DND-41 (cell line): ENCODE data around the gene BMPER.

ENCODE experiments used
- ATAC-seq: fragments of 200-7000 bp; cut with Tn5 transposase; 3 replicates; pipeline ENCODE4 v1.9.1; 2021; ENCODE audit warnings: low read depth; ENCODE audit not compliant: insufficient read depth
- DNase-seq: peaks from one replicate; pipeline ENCODE4 v3.0.0-alpha.2; 2020
- H2AFZ ChIP-seq: 2 replicates; pipeline ENCODE4 v1.6.0; 2012; ENCODE audit warnings: low read depth, low read length
- H3K27ac ChIP-seq: 2 replicates; pipeline ENCODE4 v1.5.1; 2012; ENCODE audit warnings: low read length, inconsistent platforms
- H3K27me3 ChIP-seq: fragments of 200-600 bp; sonication (generic); 2 replicates; pipeline ENCODE4 v1.6.0; 2012; ENCODE audit warnings: low read length, mild to moderate bottlenecking, inconsistent platforms; ENCODE audit not compliant: insufficient read depth, poor library complexity
- H3K36me3 ChIP-seq: 2 replicates; pipeline ENCODE4 v1.5.1; 2012; ENCODE audit warnings: low read length, inconsistent platforms; ENCODE audit not compliant: insufficient read depth
- H3K4me1 ChIP-seq: 2 replicates; pipeline ENCODE4 v1.5.1; 2012; ENCODE audit warnings: mild to moderate bottlenecking, low read length; ENCODE audit not compliant: insufficient read depth
- H3K4me2 ChIP-seq: 2 replicates; pipeline ENCODE4 v1.6.0; 2012; ENCODE audit warnings: mild to moderate bottlenecking, moderate library complexity, low read length, inconsistent platforms; ENCODE audit not compliant: insufficient read depth
- H3K4me3 ChIP-seq, 2 experiments: fragments of 200-600 bp in 1 of 2; shearing (Covaris generic) in 1 of 2; 2 replicates each; pipeline ENCODE4 v1.5.1; 2012 to 2016; ENCODE audit warnings: inconsistent platforms in 2 of 2, low read length in 2 of 2, mild to moderate bottlenecking in 2 of 2, low read depth in 1 of 2, moderate library complexity in 1 of 2
- H3K79me2 ChIP-seq: 2 replicates; pipeline ENCODE4 v1.6.0; 2012; ENCODE audit warnings: low read length, inconsistent platforms; ENCODE audit not compliant: insufficient read depth
- H3K9ac ChIP-seq: 2 replicates; pipeline ENCODE4 v1.6.0; 2012; ENCODE audit warnings: low read depth, mild to moderate bottlenecking, inconsistent platforms, low read length, moderate library complexity
- H3K9me3 ChIP-seq: 2 replicates; pipeline ENCODE4 v1.5.1; 2012; ENCODE audit warnings: low read length, moderate library complexity, mild to moderate bottlenecking, inconsistent platforms; ENCODE audit not compliant: insufficient read depth, severe bottlenecking
- H4K20me1 ChIP-seq: 2 replicates; pipeline ENCODE4 v1.6.0; 2012; ENCODE audit warnings: low read length; ENCODE audit not compliant: insufficient read depth
- EZH2 ChIP-seq: IDR thresholded peaks from 3 replicates; pipeline ENCODE4 v1.6.1; 2012; ENCODE audit warnings: borderline replicate concordance, low read depth, mild to moderate bottlenecking, moderate library complexity, low read length, inconsistent platforms; ENCODE audit not compliant: severe bottlenecking
- TF ChIP-seq, protein P1 (sequence below): IDR thresholded peaks from 2 replicates; pipeline ENCODE4 v1.5.1; 2012; ENCODE audit warnings: borderline replicate concordance, low read length, moderate library complexity, mild to moderate bottlenecking; ENCODE audit not compliant: poor library complexity, severe bottlenecking; ENCODE audit errors: extremely low read depth

Gene BMPER

DNA sequence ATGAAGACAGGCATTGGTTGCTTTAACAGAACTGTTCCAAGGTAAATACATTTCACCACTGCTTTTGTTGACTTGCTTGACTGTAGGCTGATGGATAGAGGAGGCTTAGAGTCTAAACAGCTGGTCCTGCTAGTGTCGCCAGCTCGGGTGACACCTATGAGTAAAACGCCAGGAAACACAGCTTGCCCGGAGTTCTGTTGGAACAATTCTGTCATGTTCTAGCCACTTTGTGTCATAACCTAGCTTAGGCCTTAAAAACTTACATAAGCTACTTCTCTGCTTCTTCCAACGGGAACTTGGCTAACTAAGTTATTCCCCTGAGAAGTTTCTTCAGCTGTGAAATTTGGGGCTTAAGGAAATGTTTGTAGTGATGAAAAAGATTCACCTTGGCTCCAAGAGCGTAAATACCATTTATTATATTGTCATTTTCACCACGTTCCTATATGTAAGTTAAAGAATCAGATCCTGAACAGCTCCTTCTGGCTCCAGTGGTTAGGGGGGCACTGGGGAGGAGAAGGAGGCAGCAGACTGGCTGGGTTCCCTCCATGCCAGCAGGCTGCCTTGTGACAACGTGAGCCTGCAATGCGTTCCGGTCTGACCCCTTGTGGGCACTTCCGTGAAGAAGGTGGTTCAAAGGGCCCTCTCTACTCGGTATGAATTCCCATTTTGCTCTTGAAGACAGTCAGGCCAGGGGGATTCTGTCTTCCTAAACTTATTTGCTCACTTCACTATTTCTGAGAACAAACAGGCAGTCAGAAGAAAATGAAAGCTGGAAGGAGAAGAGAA lies 253.2 kb downstream of the BMPER start:
- Histone ChIP-seq H3K36me3 (no peaks in the 10 kb centered on the region), H3K4me3 (no peak overlapping the region), H3K79me2 (no peaks in the 10 kb centered on the region), H3K9me3 (no peaks in the 10 kb centered on the region), H3K27me3 (no peaks in the 10 kb centered on the region), H4K20me1 (no peaks in the 10 kb centered on the region), H3K27ac (no peak overlapping the region), H3K4me2 (no peak overlapping the region), H3K9ac (no peak overlapping the region), H3K4me1 (no peaks in the 10 kb centered on the region), H2AFZ (no peak overlapping the region)
- ATAC-seq: no peak
- TF ChIP-seq EZH2: no peak
- TF ChIP-seq, protein P1, sequence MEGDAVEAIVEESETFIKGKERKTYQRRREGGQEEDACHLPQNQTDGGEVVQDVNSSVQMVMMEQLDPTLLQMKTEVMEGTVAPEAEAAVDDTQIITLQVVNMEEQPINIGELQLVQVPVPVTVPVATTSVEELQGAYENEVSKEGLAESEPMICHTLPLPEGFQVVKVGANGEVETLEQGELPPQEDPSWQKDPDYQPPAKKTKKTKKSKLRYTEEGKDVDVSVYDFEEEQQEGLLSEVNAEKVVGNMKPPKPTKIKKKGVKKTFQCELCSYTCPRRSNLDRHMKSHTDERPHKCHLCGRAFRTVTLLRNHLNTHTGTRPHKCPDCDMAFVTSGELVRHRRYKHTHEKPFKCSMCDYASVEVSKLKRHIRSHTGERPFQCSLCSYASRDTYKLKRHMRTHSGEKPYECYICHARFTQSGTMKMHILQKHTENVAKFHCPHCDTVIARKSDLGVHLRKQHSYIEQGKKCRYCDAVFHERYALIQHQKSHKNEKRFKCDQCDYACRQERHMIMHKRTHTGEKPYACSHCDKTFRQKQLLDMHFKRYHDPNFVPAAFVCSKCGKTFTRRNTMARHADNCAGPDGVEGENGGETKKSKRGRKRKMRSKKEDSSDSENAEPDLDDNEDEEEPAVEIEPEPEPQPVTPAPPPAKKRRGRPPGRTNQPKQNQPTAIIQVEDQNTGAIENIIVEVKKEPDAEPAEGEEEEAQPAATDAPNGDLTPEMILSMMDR: peak; percentile 4
- no peak for DNase-seq

DNA sequence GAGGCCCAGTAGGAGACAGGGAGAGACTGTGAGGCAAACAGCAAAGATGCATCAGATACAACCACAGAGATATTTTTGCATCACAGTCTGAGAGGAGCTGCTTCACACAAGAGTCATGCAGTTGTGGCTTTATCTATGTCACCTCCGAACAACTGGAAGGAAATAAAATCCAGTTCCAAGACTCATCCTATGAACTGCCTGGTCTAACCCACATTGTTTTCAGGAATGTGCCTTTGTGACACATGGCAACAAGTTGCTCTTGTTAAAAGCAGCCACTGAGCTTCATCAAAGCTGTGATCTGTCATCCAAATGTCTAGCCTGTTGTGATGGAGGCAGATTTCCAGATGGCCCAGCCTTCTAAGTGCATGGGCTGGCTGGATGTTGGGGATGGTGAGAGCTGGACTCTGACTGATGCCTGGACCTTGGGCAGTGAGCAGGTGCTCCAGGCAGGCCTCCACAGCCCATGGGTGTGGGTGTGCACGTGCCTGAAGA lies 255.0 kb downstream of the BMPER start:
- no peaks in the 10 kb centered on the region for H4K20me1 ChIP-seq
- H3K27me3 ChIP-seq: no peaks in the 10 kb centered on the region
- no peaks in the 10 kb centered on the region for H3K9me3 ChIP-seq
- H2AFZ ChIP-seq: no peak overlapping the region
- H3K79me2 ChIP-seq: no peaks in the 10 kb centered on the region
- no peaks in the 10 kb centered on the region for H3K36me3 ChIP-seq
- ATAC-seq (no peak), DNase-seq (no peak)
- no peaks in the 10 kb centered on the region for H3K4me1 ChIP-seq
- no peak overlapping the region for H3K9ac ChIP-seq
- H3K27ac ChIP-seq: no peak overlapping the region
- TF ChIP-seq, protein P1: no peak
- TF ChIP-seq EZH2: no peak
- no peak overlapping the region for H3K4me3 ChIP-seq
- no peak overlapping the region for H3K4me2 ChIP-seq

DNA sequence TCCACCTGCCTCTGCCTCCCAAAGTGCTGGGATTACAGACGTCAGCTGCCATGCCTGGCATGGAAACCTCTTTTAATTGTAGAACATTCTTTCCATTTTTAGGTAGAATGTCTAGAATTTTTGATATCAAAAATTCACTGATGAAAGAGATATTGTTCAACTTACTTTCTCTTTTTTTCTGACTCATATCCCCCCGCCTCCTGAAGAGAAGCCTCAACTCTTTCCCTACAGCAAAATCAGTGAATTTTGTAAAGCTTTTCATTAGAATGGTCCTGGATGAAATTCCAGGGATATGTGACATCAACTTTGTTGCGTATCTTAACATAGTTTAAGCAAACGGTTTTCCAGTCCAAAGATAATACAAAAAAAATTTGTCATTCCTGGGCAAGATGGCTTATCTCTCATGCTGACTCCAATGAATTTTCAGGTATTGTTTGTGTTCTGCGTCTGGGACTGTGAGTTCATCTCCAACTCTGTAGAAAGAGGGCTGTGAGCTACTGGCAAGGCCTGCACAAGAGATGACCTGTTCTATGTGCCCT lies 256.8 kb downstream of the BMPER start:
- TF ChIP-seq, protein P1: no peak
- no peak for TF ChIP-seq EZH2
- Histone ChIP-seq H3K36me3 (no peaks in the 10 kb centered on the region), H3K79me2 (no peaks in the 10 kb centered on the region), H3K27me3 (no peaks in the 10 kb centered on the region), H3K9me3 (no peaks in the 10 kb centered on the region), H3K9ac (no peak overlapping the region), H3K27ac (no peak overlapping the region), H4K20me1 (no peaks in the 10 kb centered on the region), H3K4me3 (no peak overlapping the region), H2AFZ (no peak overlapping the region), H3K4me2 (no peak overlapping the region), H3K4me1 (no peaks in the 10 kb centered on the region)
- DNase-seq (no peak), ATAC-seq (no peak)
